CD14-positive monocyte (primary cell): ENCODE measurements around the gene GFI1B. TPM values are rescaled to one million over a fixed set of nuclear protein-coding genes. Genes with fewer than 3 reads are reported as not detected.

ENCODE experiments used
- DNase-seq, 3 donors: peaks; one replicate each; pipeline ENCODE4 v3.0.0-alpha.2; 2011 to 2022
- H2AFZ ChIP-seq: 2 replicates; pipeline ENCODE4 v1.6.0; 2012; ENCODE audit warnings: mild to moderate bottlenecking, low read depth, low read length, inconsistent platforms; ENCODE audit not compliant: insufficient read depth, poor library complexity, severe bottlenecking
- H3K27ac ChIP-seq, 2 donors: 1 replicate in 1 of 2; 2 replicates in 1 of 2; pipeline ENCODE4 v1.5.1; 2012 to 2013; ENCODE audit warnings: low read length in 2 of 2, control low read depth in 1 of 2, inconsistent platforms in 1 of 2, low read depth in 1 of 2, mild to moderate bottlenecking in 1 of 2
- H3K27me3 ChIP-seq, 2 donors: one replicate each; pipeline versions ENCODE4 v1.6.0 to v1.6.1; 2011 to 2013; ENCODE audit warnings: low read length in 2 of 2; ENCODE audit not compliant: control insufficient read depth in 2 of 2, insufficient read depth in 2 of 2
- H3K36me3 ChIP-seq, 2 donors: replicated peaks in 1 of 2; 1 replicate in 1 of 2; 2 replicates in 1 of 2; pipeline versions ENCODE4 v1.5.1 to v1.6.1; 2012 to 2013; ENCODE audit warnings: low read length in 2 of 2, control low read depth in 1 of 2, inconsistent platforms in 1 of 2, mild to moderate bottlenecking in 1 of 2; ENCODE audit not compliant: insufficient read depth in 2 of 2, control insufficient read depth in 1 of 2
- H3K4me1 ChIP-seq, 2 donors: 1 replicate in 1 of 2; 2 replicates in 1 of 2; pipeline versions ENCODE4 v1.5.1 to v1.6.1; 2012 to 2013; ENCODE audit warnings: low read length in 2 of 2, control low read depth in 1 of 2, inconsistent platforms in 1 of 2, mild to moderate bottlenecking in 1 of 2, moderate library complexity in 1 of 2; ENCODE audit not compliant: insufficient read depth in 2 of 2, control insufficient read depth in 1 of 2
- H3K4me2 ChIP-seq: replicated peaks from 2 replicates; pipeline ENCODE3; 2012; ENCODE audit warnings: low read length, moderate library complexity, mild to moderate bottlenecking; ENCODE audit not compliant: poor library complexity, severe bottlenecking; ENCODE audit errors: extremely low read depth
- H3K4me3 ChIP-seq, 3 experiments: fragments of 200-600 bp in 1 of 3; sonication (generic) in 1 of 3; replicated peaks in 1 of 3; 1 replicate in 2 of 3; 2 replicates in 1 of 3; pipeline ENCODE4 v1.5.1; 2011 to 2013; ENCODE audit warnings: low read length in 3 of 3, mild to moderate bottlenecking in 3 of 3, control low read depth in 2 of 3, low read depth in 2 of 3, inconsistent platforms in 1 of 3, moderate library complexity in 1 of 3
- H3K79me2 ChIP-seq: 2 replicates; pipeline ENCODE4 v1.6.0; 2012; ENCODE audit warnings: mild to moderate bottlenecking, control low read depth, inconsistent platforms, low read length, moderate library complexity; ENCODE audit not compliant: insufficient read depth
- H3K9ac ChIP-seq: 2 replicates; pipeline ENCODE4 v1.6.0; 2017; ENCODE audit warnings: low read length, mild to moderate bottlenecking; ENCODE audit not compliant: insufficient read depth, poor library complexity, severe bottlenecking
- H3K9me3 ChIP-seq, 2 donors: replicated peaks in 1 of 2; 1 replicate in 1 of 2; 2 replicates in 1 of 2; pipeline versions ENCODE4 v1.5.1 to v1.6.1; 2012 to 2013; ENCODE audit warnings: low read length in 2 of 2, control low read depth in 1 of 2; ENCODE audit not compliant: control insufficient read depth in 1 of 2, insufficient read depth in 1 of 2
- H4K20me1 ChIP-seq: 2 replicates; pipeline ENCODE4 v1.6.0; 2012; ENCODE audit warnings: mild to moderate bottlenecking, low read length, control low read depth, moderate library complexity; ENCODE audit not compliant: insufficient read depth
- H3K27ac Mint-ChIP-seq, 7 donors: one replicate each; pipeline ENCODE4 v1.8.0; 2020; ENCODE audit warnings: mild to moderate bottlenecking in 7 of 7, mixed read lengths in 7 of 7, moderate library complexity in 6 of 7, inconsistent platforms in 2 of 7
- H3K27me3 Mint-ChIP-seq, 3 donors: one replicate each; pipeline ENCODE4 v1.8.0; 2021 to 2022; ENCODE audit warnings: low read depth in 3 of 3, mild to moderate bottlenecking in 3 of 3, mixed read lengths in 3 of 3, moderate library complexity in 3 of 3, inconsistent platforms in 1 of 3
- H3K36me3 Mint-ChIP-seq, 2 donors: one replicate each; pipeline ENCODE4 v1.8.0; 2020; ENCODE audit warnings: mixed read lengths in 2 of 2, inconsistent platforms in 1 of 2, mild to moderate bottlenecking in 1 of 2
- H3K4me1 Mint-ChIP-seq: one replicate; pipeline ENCODE4 v1.8.0; 2020; ENCODE audit warnings: mild to moderate bottlenecking, mixed read lengths
- H3K4me3 Mint-ChIP-seq, 2 donors: one replicate each; pipeline ENCODE4 v1.8.0; 2020; ENCODE audit warnings: mild to moderate bottlenecking in 2 of 2, mixed read lengths in 2 of 2, moderate library complexity in 1 of 2
- H3K9me3 Mint-ChIP-seq, 7 donors: one replicate each; pipeline ENCODE4 v1.8.0; 2020 to 2022; ENCODE audit warnings: mixed read lengths in 7 of 7, mild to moderate bottlenecking in 6 of 7, moderate library complexity in 6 of 7, inconsistent platforms in 2 of 7
- CTCF ChIP-seq: fragments of 200-600 bp; IDR thresholded peaks from one replicate; pipeline ENCODE4 v1.8.0; 2022; ENCODE audit warnings: antibody characterized with exemption, mild to moderate bottlenecking
- WGBS: methylation state at CpG from one replicate; pipeline ENCODE4 v1.1.5; 2013; ENCODE audit warnings: missing lambda C conversion rate; ENCODE audit not compliant: insufficient coverage; 5-methylcytosine and 5-hydroxymethylcytosine counted together
- intact Hi-C, 2 donors: fragments of 100-400 bp; cut with micrococcal nuclease; formaldehyde crosslinking; loops; one replicate each; pipeline versions ENCODE4 v1.15.0 to v1.15.1; 2023
- polyA plus RNA-seq, 3 donors: library from polyadenylated mRNA; depleted of rRNA in 1 of 3; unstranded in 2 of 3; stranded (reverse) in 1 of 3; fragments of 300-500 nt in 2 of 3; fragments of >200 nt in 1 of 3; fragmentation: Illumina TruSeq in 2 of 3; gene quantifications; 1 replicate in 2 of 3; 2 replicates in 1 of 3; pipeline ENCODE4 v1.2.3, GENCODE V29; 2012 to 2021

Gene GFI1B
- polyA plus RNA-seq, 3 donors = 0.06 to 0.39 (median 0.21) TPM

- Mint-ChIP-seq H3K27ac (peak overlapping the region in 1 of 7 donors; percentile 20), H3K27me3 (peaks cover 12 to 61% (median 26%) of the 10 kb centered on the region in 3 donors)
- TF ChIP-seq CTCF = no peak
Measured at GRCh38 chr9:132985489-132985888, 7.0 kb downstream of the GFI1B start.

GRCh38 chr9:132986114-132986513 is 7.6 kb downstream of the GFI1B start:
- Mint-ChIP-seq H3K27me3 (peaks cover 7 to 56% (median 20%) of the 10 kb centered on the region in 3 donors), H3K4me1 (peaks cover 13% of the 10 kb centered on the region), H3K9me3 (peaks cover 3 to 5% (median 4%) of the 10 kb centered on the region in 7 donors), H3K4me3 (no peak overlapping the region), H3K36me3 (no peaks in the 10 kb centered on the region), H3K27ac (no peak overlapping the region)
- no peaks in the 10 kb centered on the region for H3K79me2 ChIP-seq
- no peak overlapping the region for H3K4me2 ChIP-seq
- no peak overlapping the region for H3K4me3 ChIP-seq
- no peak overlapping the region for H3K27ac ChIP-seq
- no peaks in the 10 kb centered on the region for H3K9me3 ChIP-seq
- no peaks in the 10 kb centered on the region for H4K20me1 ChIP-seq
- H3K9ac ChIP-seq = no peak overlapping the region
- intact Hi-C loops = no loop called here
- peaks cover 0 to 5% of the 10 kb centered on the region in 2 donors for H3K27me3 ChIP-seq
- DNase-seq = no peak
- H2AFZ ChIP-seq = no peak overlapping the region
- H3K4me1 ChIP-seq = peaks cover 9 to 14% of the 10 kb centered on the region in 2 donors
- no peaks in the 10 kb centered on the region for H3K36me3 ChIP-seq
- WGBS = 77% methylated on average over 12 of the region's 13 CpGs
- TF ChIP-seq CTCF = no peak

More at GRCh38 chr9:132985489-132985888, 7.0 kb downstream of the GFI1B start:
- no peaks in the 10 kb centered on the region for H4K20me1 ChIP-seq
- H2AFZ ChIP-seq = no peak overlapping the region
- no peak overlapping the region for H3K27ac ChIP-seq
- no peak overlapping the region for H3K9ac ChIP-seq
- intact Hi-C loops = no loop called here
- no peak overlapping the region for H3K4me3 ChIP-seq
- no peaks in the 10 kb centered on the region for H3K36me3 Mint-ChIP-seq
- H3K36me3 ChIP-seq = no peaks in the 10 kb centered on the region
- H3K4me2 ChIP-seq = no peak overlapping the region
- no peaks in the 10 kb centered on the region for H3K9me3 ChIP-seq
- DNase-seq = no peak
- peaks cover 3 to 7% (median 4%) of the 10 kb centered on the region in 7 donors for H3K9me3 Mint-ChIP-seq
- peaks cover 9 to 14% of the 10 kb centered on the region in 2 donors for H3K4me1 ChIP-seq
- peaks cover 13% of the 10 kb centered on the region for H3K4me1 Mint-ChIP-seq
- peaks cover 3 to 10% of the 10 kb centered on the region in 2 donors for H3K27me3 ChIP-seq
- H3K4me3 Mint-ChIP-seq = peak overlapping the region in 1 of 2 donors; percentile 48
- no peaks in the 10 kb centered on the region for H3K79me2 ChIP-seq
- 67% methylated on average over 6 of the region's 8 CpGs for WGBS
